GM21529 (cell line): ENCODE results near the gene PPP1CC.

Experiments used
- ATAC-seq: cut with Tn5 transposase; IDR thresholded peaks from one replicate; pipeline ENCODE4 v1.9.1; 2021; ENCODE audit not compliant: unreplicated experiment

The PPP1CC gene

GRCh38 chr12:110689281-110690126, 53.2 kb downstream of the PPP1CC start:
- ATAC-seq: peak; percentile 53

- peak; percentile 25 for ATAC-seq
These were observed 54.0 kb downstream of the PPP1CC start, which contains the start of gene HVCN1 for GRCh38 chr12:110688446-110689280. Gene HVCN1 (minus strand): TSS chr12:110689115. CDS start chr12:110683245, 5,870 bp downstream.

- ATAC-seq: no peak
These were observed 55.1 kb downstream of the PPP1CC start for GRCh38 chr12:110687396-110688169.

GRCh38 chr12:110686294-110686903, 56.3 kb downstream of the PPP1CC start:
- ATAC-seq: no peak

- ATAC-seq: no peak
These were observed 58.3 kb downstream of the PPP1CC start for GRCh38 chr12:110684312-110684836.

GRCh38 chr12:110683888-110684287, 58.8 kb downstream of the PPP1CC start:
- no peak for ATAC-seq

- no peak for ATAC-seq
These were observed 62.7 kb downstream of the PPP1CC start for GRCh38 chr12:110680032-110680431.

- no peak for ATAC-seq
These were observed 63.5 kb downstream of the PPP1CC start for GRCh38 chr12:110679201-110679600.

- ATAC-seq: peak; percentile 5
These were observed 64.7 kb downstream of the PPP1CC start for GRCh38 chr12:110677982-110678381.

GRCh38 chr12:110677206-110677911, 65.3 kb downstream of the PPP1CC start:
- peak; percentile 81 for ATAC-seq

- no peak for ATAC-seq
These were observed 66.5 kb downstream of the PPP1CC start for GRCh38 chr12:110676171-110676570.

- peak; percentile 58 for ATAC-seq
These were observed 72.5 kb downstream of the PPP1CC start for GRCh38 chr12:110670161-110670701.
